Measurements from ENCODE around the gene PTGDR2. TPM values are rescaled to one million over a fixed set of nuclear protein-coding genes. Genes with fewer than 3 reads are reported as not detected.
"Not testable (repeated sequence)": the region's sequence is repeated elsewhere in the genome, so short reads cannot be mapped to it uniquely, and the experiment has no call there.

Gene PTGDR2
- total and polyA plus RNA-seq, 2 experiments from 2014 or later: 0.07 to 0.09 TPM

DNA sequence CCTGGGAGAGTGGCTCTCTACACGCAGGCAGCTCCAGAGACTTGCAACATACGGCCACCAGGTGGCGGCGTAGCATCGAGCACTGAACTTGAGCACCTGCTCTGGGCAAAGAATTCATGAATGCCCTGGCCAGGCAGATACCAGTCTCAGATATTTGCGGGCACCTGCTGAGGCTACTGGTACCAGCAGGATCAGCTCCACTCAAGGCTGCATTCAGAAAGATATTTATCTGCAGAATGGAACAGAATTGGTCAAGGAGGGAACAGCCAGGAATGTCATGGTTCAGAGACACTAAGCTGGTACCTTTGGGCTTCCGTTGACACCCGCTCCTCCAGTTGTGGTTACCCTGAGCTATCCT is 24.6 kb downstream of the PTGDR2 start:
- Histone ChIP-seq H3K36me3 (no peaks in the 10 kb centered on the region), H3K4me1 (ENCODE audit: low read depth) (no peaks in the 10 kb centered on the region), H3K9me3 (ENCODE audit: low read depth) (no peaks in the 10 kb centered on the region), H3K27me3 (peaks cover 43% of the 10 kb centered on the region), H3K27ac (no peak overlapping the region), H3K4me3 (no peak overlapping the region)
- peak; percentile 84 to 85 for DNase-seq (ENCODE audit: low read depth in 1 of 2, low spot score in 1 of 2)
- TF ChIP-seq, protein P1, sequence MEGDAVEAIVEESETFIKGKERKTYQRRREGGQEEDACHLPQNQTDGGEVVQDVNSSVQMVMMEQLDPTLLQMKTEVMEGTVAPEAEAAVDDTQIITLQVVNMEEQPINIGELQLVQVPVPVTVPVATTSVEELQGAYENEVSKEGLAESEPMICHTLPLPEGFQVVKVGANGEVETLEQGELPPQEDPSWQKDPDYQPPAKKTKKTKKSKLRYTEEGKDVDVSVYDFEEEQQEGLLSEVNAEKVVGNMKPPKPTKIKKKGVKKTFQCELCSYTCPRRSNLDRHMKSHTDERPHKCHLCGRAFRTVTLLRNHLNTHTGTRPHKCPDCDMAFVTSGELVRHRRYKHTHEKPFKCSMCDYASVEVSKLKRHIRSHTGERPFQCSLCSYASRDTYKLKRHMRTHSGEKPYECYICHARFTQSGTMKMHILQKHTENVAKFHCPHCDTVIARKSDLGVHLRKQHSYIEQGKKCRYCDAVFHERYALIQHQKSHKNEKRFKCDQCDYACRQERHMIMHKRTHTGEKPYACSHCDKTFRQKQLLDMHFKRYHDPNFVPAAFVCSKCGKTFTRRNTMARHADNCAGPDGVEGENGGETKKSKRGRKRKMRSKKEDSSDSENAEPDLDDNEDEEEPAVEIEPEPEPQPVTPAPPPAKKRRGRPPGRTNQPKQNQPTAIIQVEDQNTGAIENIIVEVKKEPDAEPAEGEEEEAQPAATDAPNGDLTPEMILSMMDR (IDR thresholded peaks at IDR 0.05; ENCODE audit: low read depth, low read length): peak; percentile 91

DNA sequence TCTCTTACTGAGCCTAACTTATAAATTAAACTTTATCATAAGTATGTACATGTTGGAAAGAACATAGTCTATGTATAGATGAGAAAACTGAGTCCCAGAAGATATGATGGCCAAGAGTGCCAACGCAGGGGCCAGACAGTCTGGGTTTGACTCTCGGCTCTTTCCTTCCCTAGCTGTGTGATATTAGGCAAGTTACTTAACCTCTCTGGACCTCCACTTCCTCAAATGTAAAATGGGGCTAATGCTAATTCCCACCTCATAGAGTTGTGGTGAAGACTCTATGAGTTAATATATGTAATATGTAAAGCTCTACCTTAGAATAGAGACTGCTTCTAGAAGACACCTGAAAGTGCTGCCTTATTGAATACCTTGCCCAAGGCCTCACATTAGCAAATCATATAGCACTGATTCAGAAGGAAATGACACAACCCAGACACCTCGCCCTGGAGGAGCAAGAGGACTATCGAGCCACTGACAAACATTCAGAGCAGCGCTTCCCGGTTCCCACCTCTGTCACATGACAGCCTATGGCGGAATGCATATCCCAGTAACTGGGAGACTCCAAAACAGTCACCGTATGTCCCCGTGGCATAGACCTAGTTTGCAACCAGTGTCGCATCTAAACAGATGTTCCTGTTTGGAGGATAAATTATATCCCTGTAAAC is 25.1 kb downstream of the PTGDR2 start:
- H3K27me3 ChIP-seq: peaks cover 43% of the 10 kb centered on the region
- H3K4me1 ChIP-seq (ENCODE audit: low read depth): no peaks in the 10 kb centered on the region
- H3K36me3 ChIP-seq: no peaks in the 10 kb centered on the region
- no peak overlapping the region for H3K27ac ChIP-seq
- no peaks in the 10 kb centered on the region for H3K9me3 ChIP-seq (ENCODE audit: low read depth)
- no peak for DNase-seq (ENCODE audit: low read depth in 1 of 2, low spot score in 1 of 2)
- no peak overlapping the region for H3K4me3 ChIP-seq
- TF ChIP-seq, protein P1 (IDR thresholded peaks at IDR 0.05; ENCODE audit: low read depth, low read length): no peak

DNA sequence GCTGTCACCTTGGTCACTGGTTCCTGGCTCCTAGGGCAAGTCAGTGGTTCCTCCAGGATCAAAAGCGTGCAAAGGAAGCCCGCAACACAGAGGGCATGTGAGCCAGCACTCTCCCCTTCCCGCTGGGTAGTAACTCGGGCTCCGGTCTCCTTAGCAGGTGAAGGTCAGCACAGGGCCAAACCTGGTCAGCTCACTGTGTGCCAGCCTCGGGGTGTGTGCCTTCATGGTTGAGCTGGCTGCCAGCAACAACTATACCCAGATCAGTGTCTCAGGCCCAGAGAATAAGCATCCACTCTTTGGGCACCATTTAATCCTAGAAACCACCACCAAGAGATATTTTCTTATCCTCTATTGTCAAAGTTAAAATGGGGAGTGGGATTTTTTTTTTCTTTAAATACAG is 30.0 kb downstream of the PTGDR2 start:
- H3K27ac ChIP-seq: no peak overlapping the region
- no peak overlapping the region for H3K4me3 ChIP-seq
- no peaks in the 10 kb centered on the region for H3K36me3 ChIP-seq
- TF ChIP-seq, protein P1 (IDR thresholded peaks at IDR 0.05; ENCODE audit: low read depth, low read length): no peak
- DNase-seq (ENCODE audit: low read depth in 1 of 2, low spot score in 1 of 2): no peak
- peaks cover 4% of the 10 kb centered on the region for H3K27me3 ChIP-seq
- H3K9me3 ChIP-seq (ENCODE audit: low read depth): no peaks in the 10 kb centered on the region
- H3K4me1 ChIP-seq (ENCODE audit: low read depth): no peaks in the 10 kb centered on the region

DNA sequence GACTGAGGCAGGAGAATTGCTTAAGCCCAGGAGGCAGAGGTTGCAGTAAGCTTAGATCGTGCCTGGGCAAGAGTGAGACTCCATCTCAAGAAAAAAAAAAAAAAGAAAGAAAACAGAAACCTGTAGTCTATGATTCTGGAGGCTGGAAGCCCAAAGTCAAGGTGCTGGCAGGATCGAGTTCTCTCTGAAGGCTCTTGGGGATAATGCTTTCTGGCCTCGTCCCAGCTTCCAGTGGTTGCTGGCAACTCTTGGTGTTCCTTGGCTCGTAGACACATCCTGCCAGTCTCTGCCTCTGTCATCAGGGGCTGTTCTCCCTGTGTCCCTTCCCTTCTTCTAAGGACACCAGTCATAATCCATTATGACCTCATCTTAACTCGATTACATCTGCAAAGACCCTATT is 30.6 kb downstream of the PTGDR2 start:
- no peak overlapping the region for H3K4me3 ChIP-seq
- no peak for DNase-seq (ENCODE audit: low read depth in 1 of 2, low spot score in 1 of 2)
- no peaks in the 10 kb centered on the region for H3K27me3 ChIP-seq
- no peaks in the 10 kb centered on the region for H3K4me1 ChIP-seq (ENCODE audit: low read depth)
- H3K27ac ChIP-seq: no peak overlapping the region
- no peaks in the 10 kb centered on the region for H3K36me3 ChIP-seq
- TF ChIP-seq, protein P1 (IDR thresholded peaks at IDR 0.05; ENCODE audit: low read depth, low read length): no peak
- H3K9me3 ChIP-seq (ENCODE audit: low read depth): no peaks in the 10 kb centered on the region

DNA sequence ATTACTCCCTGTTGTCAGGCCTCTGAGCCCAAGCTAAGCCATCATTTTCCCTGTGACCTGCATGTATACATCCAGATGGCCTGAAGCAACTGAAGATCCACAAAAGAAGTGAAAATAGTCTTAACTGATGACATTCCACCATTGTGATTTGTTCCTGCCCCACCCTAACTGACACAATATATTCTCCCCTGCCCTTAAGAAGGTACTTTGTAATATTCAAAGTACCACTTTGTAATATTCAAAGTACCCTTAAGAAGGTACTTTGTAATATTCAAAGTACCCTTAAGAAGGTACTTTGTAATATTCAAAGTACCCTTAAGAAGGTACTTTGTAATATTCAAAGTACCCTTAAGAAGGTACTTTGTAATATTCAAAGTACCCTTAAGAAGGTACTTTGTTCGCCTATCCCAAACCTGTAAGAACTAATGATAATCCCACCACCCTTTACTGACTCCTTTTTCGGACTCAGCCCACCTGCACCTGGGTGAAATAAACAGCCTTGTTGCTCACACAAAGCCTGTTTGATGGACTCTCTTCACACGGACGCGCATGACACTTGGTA is 31.9 kb downstream of the PTGDR2 start:
- not testable (repeated sequence) for H3K27ac ChIP-seq

DNA sequence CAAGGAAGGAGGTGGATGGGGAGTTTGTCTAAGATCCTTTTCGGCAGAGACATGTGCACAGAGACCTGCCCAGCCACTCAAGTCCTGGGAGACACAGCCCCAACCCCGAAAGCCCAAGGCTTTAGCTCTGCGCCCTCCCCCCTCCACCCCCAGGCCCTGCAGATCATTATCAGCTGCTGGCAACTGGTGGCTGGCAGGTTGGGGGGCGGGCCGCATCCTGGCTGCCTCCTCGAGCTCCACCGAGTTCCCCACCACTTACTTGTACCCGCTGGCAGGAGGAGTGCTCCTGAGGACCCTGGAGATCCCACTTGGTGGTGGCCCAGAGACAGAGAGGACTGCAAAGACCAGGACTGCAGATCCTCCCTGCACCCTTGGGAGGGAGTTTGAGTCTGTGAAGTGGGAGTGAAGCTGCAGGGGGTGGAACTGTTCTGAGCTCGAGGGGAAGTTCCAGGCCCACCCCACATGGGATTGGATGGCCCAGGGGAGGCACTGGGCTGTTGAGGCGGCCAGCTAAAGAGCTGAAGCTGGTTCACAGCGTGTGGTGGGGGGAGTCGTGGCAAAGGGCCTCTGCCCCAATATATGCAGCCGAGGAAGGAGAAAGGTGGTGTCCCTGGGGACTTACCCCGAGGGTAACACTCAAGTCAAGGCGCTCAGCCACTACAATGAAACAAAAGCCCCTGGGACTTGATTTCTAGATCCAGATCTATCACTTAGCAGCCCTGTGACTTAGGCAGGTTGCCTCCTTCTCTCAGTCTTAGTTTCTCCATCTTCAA is 33.7 kb downstream of the PTGDR2 start:
- TF ChIP-seq, protein P1 (IDR thresholded peaks at IDR 0.05; ENCODE audit: low read depth, low read length): no peak
- no peak for DNase-seq (ENCODE audit: low read depth in 1 of 2, low spot score in 1 of 2)

More for the DNA sequence above, 31.9 kb downstream of the PTGDR2 start:
- not testable (repeated sequence) for H3K27me3 ChIP-seq; H3K4me3 ChIP-seq; H3K36me3 ChIP-seq; H3K4me1 ChIP-seq (ENCODE audit: low read depth); DNase-seq (ENCODE audit: low read depth in 1 of 2, low spot score in 1 of 2); H3K9me3 ChIP-seq (ENCODE audit: low read depth)

More for the DNA sequence above, 33.7 kb downstream of the PTGDR2 start:
- Histone ChIP-seq H3K27ac (no peak overlapping the region), H3K36me3 (no peaks in the 10 kb centered on the region), H3K4me3 (no peak overlapping the region), H3K27me3 (no peaks in the 10 kb centered on the region), H3K9me3 (ENCODE audit: low read depth) (no peaks in the 10 kb centered on the region), H3K4me1 (ENCODE audit: low read depth) (no peaks in the 10 kb centered on the region)

Measured in cardiac muscle cell (in vitro differentiated cells and primary cell).